ENCODE results near the gene EML6.

EML6 gene

GRCh38 chr2:54944724-54945326, 221.4 kb downstream of the EML6 start:
- Mint-ChIP-seq H3K4me3 (no peak overlapping the region), H3K36me3 (ENCODE audit: low read depth) (no peaks in the 10 kb centered on the region), H3K27me3 (ENCODE audit: low read depth, poor library complexity) (peaks cover 2% of the 10 kb centered on the region), H3K9me3 (peaks cover 7% of the 10 kb centered on the region), H3K4me1 (peaks cover 33% of the 10 kb centered on the region), H3K27ac (no peak overlapping the region)
- no peak for TF ChIP-seq CTCF (IDR thresholded peaks at IDR 0.05)
- no peak for DNase-seq

- TF ChIP-seq CTCF (IDR thresholded peaks at IDR 0.05), result no peak
- Mint-ChIP-seq H3K27me3 (ENCODE audit: low read depth, poor library complexity) (peaks cover 3% of the 10 kb centered on the region), H3K27ac (peak overlapping the region; percentile 58), H3K4me1 (peaks cover 38% of the 10 kb centered on the region), H3K9me3 (peaks cover 7% of the 10 kb centered on the region), H3K36me3 (ENCODE audit: low read depth) (no peaks in the 10 kb centered on the region), H3K4me3 (no peak overlapping the region)
- DNase-seq, result no peak
Observed at GRCh38 chr2:54945391-54946219, 222.1 kb downstream of the EML6 start.

GRCh38 chr2:54946220-54946805, 222.9 kb downstream of the EML6 start:
- no peak for DNase-seq
- Mint-ChIP-seq H3K4me1 (peaks cover 43% of the 10 kb centered on the region), H3K36me3 (ENCODE audit: low read depth) (no peaks in the 10 kb centered on the region), H3K27ac (no peak overlapping the region), H3K9me3 (peaks cover 7% of the 10 kb centered on the region), H3K27me3 (ENCODE audit: low read depth, poor library complexity) (peaks cover 3% of the 10 kb centered on the region), H3K4me3 (no peak overlapping the region)
- no peak for TF ChIP-seq CTCF (IDR thresholded peaks at IDR 0.05)

GRCh38 chr2:54947136-54947535, 223.7 kb downstream of the EML6 start:
- Mint-ChIP-seq H3K27me3 (ENCODE audit: low read depth, poor library complexity) (peaks cover 5% of the 10 kb centered on the region), H3K4me1 (peaks cover 44% of the 10 kb centered on the region), H3K36me3 (ENCODE audit: low read depth) (no peaks in the 10 kb centered on the region), H3K4me3 (no peak overlapping the region), H3K27ac (no peak overlapping the region), H3K9me3 (peaks cover 7% of the 10 kb centered on the region)
- DNase-seq, result no peak
- no peak for TF ChIP-seq CTCF (IDR thresholded peaks at IDR 0.05)

- DNase-seq, result no peak
- H3K9me3 Mint-ChIP-seq, result peaks cover 7% of the 10 kb centered on the region
- no peak for TF ChIP-seq CTCF (IDR thresholded peaks at IDR 0.05)
- peaks cover 48% of the 10 kb centered on the region for H3K4me1 Mint-ChIP-seq
- no peak overlapping the region for H3K4me3 Mint-ChIP-seq
- no peaks in the 10 kb centered on the region for H3K36me3 Mint-ChIP-seq (ENCODE audit: low read depth)
- no peak overlapping the region for H3K27ac Mint-ChIP-seq
- peaks cover 7% of the 10 kb centered on the region for H3K27me3 Mint-ChIP-seq (ENCODE audit: low read depth, poor library complexity)
Observed at GRCh38 chr2:54947646-54948045, 224.2 kb downstream of the EML6 start.

All from nephron progenitor cell (in vitro differentiated cells).